ENCODE data around the gene FIBCD1. TPM values are rescaled to one million over a fixed set of nuclear protein-coding genes. Genes with fewer than 3 reads are reported as not detected.

FIBCD1 gene
- total and polyA plus RNA-seq, 11 donors: 0.24 to 3.9 (median 1.3) TPM; not detected in 2

GRCh38 chr9:130903194-130904069 is 35.6 kb downstream of the FIBCD1 start:
- H3K4me1 ChIP-seq: no peaks in the 10 kb centered on the region
- H3K9me3 ChIP-seq: no peaks in the 10 kb centered on the region
- H3K4me3 ChIP-seq: no peak overlapping the region
- H3K36me3 ChIP-seq: no peaks in the 10 kb centered on the region
- intact Hi-C loops (cut with DNase I): no loop called here
- DNase-seq (no peak), ATAC-seq (no peak)
- H3K27me3 ChIP-seq: peaks cover 0 to 36% (median 0%) of the 10 kb centered on the region in 9 donors
- WGBS, 4 donors: 66 to 79% (median 74%) methylated on average over 22 to 25 of the region's 25 CpGs
- H3K27ac ChIP-seq: no peak overlapping the region
- TF ChIP-seq POLR2A (IDR thresholded peaks at IDR 0.05): no peak
- TF ChIP-seq CTCF (IDR thresholded peaks at IDR 0.05): no peak

GRCh38 chr9:130902204-130903185 is 36.6 kb downstream of the FIBCD1 start:
- no peak for ATAC-seq
- no peaks in the 10 kb centered on the region for H3K4me1 ChIP-seq
- no peak overlapping the region for H3K4me3 ChIP-seq
- intact Hi-C loops (cut with DNase I): no loop called here
- 83 to 86% (median 84%) methylated on average over 15 to 27 of the region's 27 CpGs for WGBS, 4 donors
- H3K27me3 ChIP-seq: peaks cover 0 to 34% (median 0%) of the 10 kb centered on the region in 9 donors
- no peaks in the 10 kb centered on the region for H3K9me3 ChIP-seq
- DNase-seq: no peak
- no peak for TF ChIP-seq CTCF (IDR thresholded peaks at IDR 0.05)
- TF ChIP-seq POLR2A (IDR thresholded peaks at IDR 0.05): no peak
- no peaks in the 10 kb centered on the region for H3K36me3 ChIP-seq
- H3K27ac ChIP-seq: no peak overlapping the region

- 81 to 87% (median 86%) methylated on average over 11 to 17 of the region's 17 CpGs for WGBS, 4 donors
- H3K27me3 ChIP-seq: peaks cover 0 to 34% (median 0%) of the 10 kb centered on the region in 9 donors
- no peak for TF ChIP-seq CTCF (IDR thresholded peaks at IDR 0.05)
- TF ChIP-seq POLR2A (IDR thresholded peaks at IDR 0.05): no peak
- DNase-seq: no peak
- no peak overlapping the region for H3K4me3 ChIP-seq
- no peaks in the 10 kb centered on the region for H3K4me1 ChIP-seq
- no peaks in the 10 kb centered on the region for H3K9me3 ChIP-seq
- intact Hi-C loops (cut with DNase I): no loop called here
- no peak overlapping the region for H3K27ac ChIP-seq
- no peak for ATAC-seq
- no peaks in the 10 kb centered on the region for H3K36me3 ChIP-seq
Measured at GRCh38 chr9:130901498-130902203, 37.4 kb downstream of the FIBCD1 start.
